HFFc6 (cell line): ENCODE measurements around the gene MAN1C1. TPM values are rescaled to one million over a fixed set of nuclear protein-coding genes. Genes with fewer than 3 reads are reported as not detected.

Experiments
- DNase-seq: peaks from one replicate; pipeline ENCODE4 v3.0.0-alpha.2; 2018
- H3K27ac Mint-ChIP-seq: 2 replicates; pipeline ENCODE4 v1.8.0; 2020; ENCODE audit warnings: mild to moderate bottlenecking, mixed read lengths
- H3K27me3 Mint-ChIP-seq: 2 replicates; pipeline ENCODE4 v1.8.0; 2021; ENCODE audit warnings: mild to moderate bottlenecking, moderate library complexity, mixed read lengths; ENCODE audit not compliant: insufficient read depth
- H3K36me3 Mint-ChIP-seq: 2 replicates; pipeline ENCODE4 v1.8.0; 2021; ENCODE audit warnings: low read depth, mixed read lengths
- H3K4me1 Mint-ChIP-seq: 2 replicates; pipeline ENCODE4 v1.8.0; 2020; ENCODE audit warnings: low read depth, mixed read lengths
- H3K4me3 Mint-ChIP-seq: 2 replicates; pipeline ENCODE4 v1.8.0; 2020; ENCODE audit warnings: mild to moderate bottlenecking, moderate library complexity, mixed read lengths
- H3K9me3 Mint-ChIP-seq: 2 replicates; pipeline ENCODE4 v1.8.0; 2020; ENCODE audit warnings: mild to moderate bottlenecking, mixed read lengths
- total RNA-seq, 6 experiments: library from RNA; stranded (reverse); fragmentation: NEBNext Ultra II Directional; extraction: Animal tissue kit (Norgen Biotek cat#: 25700); gene quantifications; 2 replicates in 1 of 6; 3 replicates in 5 of 6; pipeline ENCODE4 v1.2.3, GENCODE V29; 2021
- TF ChIP-seq, protein P1 (sequence below): fragments of 200-600 bp; sonication (generic); IDR thresholded peaks from 2 replicates; pipeline ENCODE4 v1.5.0; 2021; ENCODE audit warnings: antibody characterized with exemption, mild to moderate bottlenecking

The MAN1C1 gene
- total RNA-seq, 6 experiments from 2014 or later, result 0.07 to 0.14 (median 0.08) TPM; not detected in 3

DNA sequence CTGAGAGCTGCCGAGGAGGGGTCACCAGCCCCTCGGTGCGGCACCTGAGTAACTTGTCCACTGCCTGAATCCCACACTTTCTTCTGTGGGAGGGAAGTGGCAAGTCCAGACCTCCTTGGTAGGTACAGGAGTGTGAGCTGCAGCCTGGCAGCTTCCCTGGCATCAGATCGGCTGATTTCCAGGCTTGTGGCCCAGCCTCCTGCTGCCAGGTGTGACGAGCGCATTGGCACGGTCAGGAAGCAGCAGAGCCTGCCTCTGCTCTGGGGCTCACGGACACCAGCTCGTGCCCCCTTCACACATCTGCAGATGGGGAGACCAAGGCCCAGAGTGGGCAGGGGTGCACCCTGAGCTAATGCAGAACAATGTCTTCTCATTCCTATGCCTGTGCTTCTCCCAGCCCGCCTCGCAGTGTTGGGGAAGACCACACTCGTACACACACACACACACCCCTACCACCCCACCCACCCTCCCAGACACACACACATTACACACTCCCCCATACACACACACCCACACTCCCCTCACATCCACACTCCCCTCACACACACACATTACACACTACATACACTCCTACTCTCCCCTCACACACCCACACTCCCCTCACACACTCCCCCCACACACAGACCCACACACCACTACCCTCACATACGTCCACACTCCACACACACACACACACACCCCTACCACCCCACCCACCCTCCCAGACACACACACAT is 150.3 kb downstream of the MAN1C1 start:
- Mint-ChIP-seq H3K4me1 (peaks cover 4% of the 10 kb centered on the region; the same call in 1 of the 2 replicates), H3K36me3 (no peaks in the 10 kb centered on the region), H3K27me3 (peaks cover 11% of the 10 kb centered on the region), H3K4me3 (no peak overlapping the region), H3K9me3 (no peaks in the 10 kb centered on the region), H3K27ac (no peak overlapping the region)
- TF ChIP-seq, protein P1, sequence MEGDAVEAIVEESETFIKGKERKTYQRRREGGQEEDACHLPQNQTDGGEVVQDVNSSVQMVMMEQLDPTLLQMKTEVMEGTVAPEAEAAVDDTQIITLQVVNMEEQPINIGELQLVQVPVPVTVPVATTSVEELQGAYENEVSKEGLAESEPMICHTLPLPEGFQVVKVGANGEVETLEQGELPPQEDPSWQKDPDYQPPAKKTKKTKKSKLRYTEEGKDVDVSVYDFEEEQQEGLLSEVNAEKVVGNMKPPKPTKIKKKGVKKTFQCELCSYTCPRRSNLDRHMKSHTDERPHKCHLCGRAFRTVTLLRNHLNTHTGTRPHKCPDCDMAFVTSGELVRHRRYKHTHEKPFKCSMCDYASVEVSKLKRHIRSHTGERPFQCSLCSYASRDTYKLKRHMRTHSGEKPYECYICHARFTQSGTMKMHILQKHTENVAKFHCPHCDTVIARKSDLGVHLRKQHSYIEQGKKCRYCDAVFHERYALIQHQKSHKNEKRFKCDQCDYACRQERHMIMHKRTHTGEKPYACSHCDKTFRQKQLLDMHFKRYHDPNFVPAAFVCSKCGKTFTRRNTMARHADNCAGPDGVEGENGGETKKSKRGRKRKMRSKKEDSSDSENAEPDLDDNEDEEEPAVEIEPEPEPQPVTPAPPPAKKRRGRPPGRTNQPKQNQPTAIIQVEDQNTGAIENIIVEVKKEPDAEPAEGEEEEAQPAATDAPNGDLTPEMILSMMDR, result no peak
- no peak for DNase-seq

DNA sequence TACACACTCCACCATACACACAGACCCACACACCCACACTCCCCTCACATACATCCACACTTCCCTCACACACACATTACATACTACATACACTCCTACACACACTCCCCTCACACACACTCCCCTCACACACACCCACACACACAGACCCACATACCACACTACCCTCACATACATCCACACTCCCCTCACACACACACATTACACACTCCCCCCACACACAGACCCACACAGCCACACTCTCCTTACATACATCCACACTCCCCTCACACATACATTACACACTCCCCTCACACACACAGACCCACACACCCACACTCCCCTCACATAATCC is 150.8 kb downstream of the MAN1C1 start:
- DNase-seq, result no peak
- no peak overlapping the region for H3K4me3 Mint-ChIP-seq
- no peaks in the 10 kb centered on the region for H3K36me3 Mint-ChIP-seq
- peaks cover 11% of the 10 kb centered on the region for H3K27me3 Mint-ChIP-seq
- peaks cover 8% of the 10 kb centered on the region for H3K4me1 Mint-ChIP-seq
- no peak overlapping the region for H3K27ac Mint-ChIP-seq
- TF ChIP-seq, protein P1, result no peak
- H3K9me3 Mint-ChIP-seq, result no peaks in the 10 kb centered on the region

DNA sequence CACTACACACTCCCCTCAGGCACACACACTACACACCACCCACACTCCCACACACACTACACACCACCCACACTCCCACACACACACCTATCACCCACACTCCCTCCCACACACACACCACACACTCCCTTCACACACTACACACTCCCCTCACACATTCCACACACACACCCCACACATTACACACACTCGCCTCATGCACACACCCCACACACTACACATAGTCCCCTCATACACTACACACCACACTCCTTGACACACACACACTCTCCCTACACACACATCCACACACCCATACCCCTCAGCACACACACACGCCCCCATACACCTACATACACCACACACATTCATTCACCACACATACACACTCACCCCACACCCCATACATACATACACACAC is 152.4 kb downstream of the MAN1C1 start:
- Mint-ChIP-seq H3K36me3 (no peaks in the 10 kb centered on the region), H3K9me3 (no peaks in the 10 kb centered on the region), H3K27me3 (peaks cover 11% of the 10 kb centered on the region), H3K4me1 (peaks cover 24% of the 10 kb centered on the region), H3K4me3 (no peak overlapping the region), H3K27ac (no peak overlapping the region)
- no peak for DNase-seq
- TF ChIP-seq, protein P1, result no peak

DNA sequence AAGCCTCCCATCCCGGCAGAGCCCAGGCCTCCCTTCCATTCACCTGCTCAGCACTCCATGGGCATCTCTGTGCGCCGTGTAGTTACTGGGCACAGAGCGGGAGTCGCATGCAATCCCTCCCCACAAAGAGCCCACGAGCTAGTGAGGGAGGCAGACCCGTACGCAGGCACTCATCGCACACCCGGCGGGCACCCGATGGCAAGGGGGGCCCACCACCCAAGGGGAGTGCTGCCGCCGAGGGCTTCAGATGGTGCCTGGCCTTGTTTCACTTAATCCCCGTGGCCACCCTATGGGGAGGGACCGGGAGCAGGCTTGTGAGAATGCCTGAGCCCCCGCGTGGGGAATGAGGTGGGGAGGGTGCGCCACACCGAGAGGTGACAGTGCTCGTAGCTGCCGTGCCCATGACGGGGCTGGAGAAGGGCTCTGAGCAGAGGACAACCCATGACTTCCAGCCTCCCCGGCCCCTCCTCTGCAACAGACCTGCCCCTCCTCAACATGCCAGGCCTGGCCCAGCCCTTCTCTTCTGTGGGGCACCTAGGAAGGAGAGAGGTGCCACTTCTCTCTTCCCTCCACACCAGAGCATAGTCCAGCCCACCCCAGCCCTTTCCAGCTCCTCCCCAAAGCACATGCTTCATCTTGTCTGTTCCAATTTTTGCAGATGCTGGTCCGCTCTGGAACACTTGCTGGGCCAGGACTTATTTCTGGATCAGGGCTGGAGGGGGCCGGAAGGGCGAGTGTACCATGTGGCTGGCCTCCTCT is 153.2 kb downstream of the MAN1C1 start:
- H3K36me3 Mint-ChIP-seq, result no peaks in the 10 kb centered on the region
- H3K27me3 Mint-ChIP-seq, result peaks cover 16% of the 10 kb centered on the region
- no peak overlapping the region for H3K4me3 Mint-ChIP-seq
- H3K4me1 Mint-ChIP-seq, result peaks cover 32% of the 10 kb centered on the region
- TF ChIP-seq, protein P1, result no peak
- H3K27ac Mint-ChIP-seq, result no peak overlapping the region
- DNase-seq, result no peak
- H3K9me3 Mint-ChIP-seq, result no peaks in the 10 kb centered on the region

DNA sequence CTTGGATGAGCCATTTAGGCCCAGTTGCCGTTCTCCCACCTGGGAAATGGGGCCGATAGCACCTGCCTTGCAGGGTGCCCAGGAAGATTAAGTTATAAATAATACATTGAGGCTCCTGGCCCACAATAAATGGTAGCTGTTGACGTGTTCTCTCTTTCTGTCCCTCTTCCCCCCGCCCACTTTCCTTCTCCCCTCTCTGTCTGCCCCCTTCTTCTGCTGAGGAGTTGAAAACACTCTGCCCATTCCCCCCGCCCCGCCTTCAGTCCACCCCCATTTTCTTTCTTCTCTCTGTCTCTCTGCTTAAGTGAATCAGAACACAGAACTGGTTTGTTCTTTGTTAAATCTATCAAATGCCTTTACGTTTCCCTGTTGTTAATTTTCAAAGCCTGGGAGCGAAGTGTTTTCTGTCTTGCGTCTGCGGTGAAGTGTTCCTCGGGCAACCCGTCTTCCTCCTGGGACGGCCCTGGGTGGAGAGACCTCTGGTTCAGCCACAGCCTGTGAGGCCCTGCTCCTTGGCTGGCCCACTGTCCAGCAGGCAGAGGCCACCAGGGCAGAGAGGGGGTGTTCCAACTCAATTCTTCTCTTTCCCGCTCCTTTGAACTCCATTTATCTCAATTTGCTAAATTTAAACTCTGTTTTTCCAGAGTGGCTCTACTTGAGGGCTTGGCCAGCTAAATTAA is 154.1 kb downstream of the MAN1C1 start:
- H3K27ac Mint-ChIP-seq, result no peak overlapping the region
- no peak for DNase-seq
- H3K4me1 Mint-ChIP-seq, result peaks cover 37% of the 10 kb centered on the region
- H3K27me3 Mint-ChIP-seq, result peaks cover 20% of the 10 kb centered on the region
- H3K4me3 Mint-ChIP-seq, result no peak overlapping the region
- H3K9me3 Mint-ChIP-seq, result no peaks in the 10 kb centered on the region
- H3K36me3 Mint-ChIP-seq, result no peaks in the 10 kb centered on the region
- TF ChIP-seq, protein P1, result no peak
